PC-9 (cell line): Measurements from ENCODE around the gene DNAJB1. TPM values are rescaled to one million over a fixed set of nuclear protein-coding genes. Genes with fewer than 3 reads are reported as not detected.

ENCODE experiments used
- BruUV-seq: library from RNA; stranded (reverse); fragments of 400-500 nt; replicated peaks from 2 replicates; lab custom pipeline; 2021; lab: Mats Ljungman, UMichigan
- CTCF ChIA-PET: fragments of 300-600 bp; sonication (Branson Sonifier 250); formaldehyde crosslinking; loops from one replicate; lab custom pipeline; 2022; ENCODE audit warnings: antibody characterized with exemption; lab: Charles Lee
- POLR2A ChIA-PET: fragments of 300-600 bp; sonication (Branson Sonifier 250); formaldehyde crosslinking; loops from one replicate; lab custom pipeline; 2022; ENCODE audit warnings: antibody characterized with exemption; ENCODE audit not compliant: unreplicated experiment; lab: Charles Lee
- DNase-seq, 2 experiments: peaks; one replicate each; pipeline versions ENCODE4 v3.0.0 to v3.0.0-alpha.2; 2015 to 2022; ENCODE audit warnings: mixed read lengths in 1 of 2
- H2AFZ ChIP-seq: fragments of 200-600 bp; sonication (generic); 2 replicates; pipeline ENCODE4 v1.8.1; 2017; ENCODE audit warnings: antibody characterized with exemption
- H3F3A ChIP-seq: fragments of 200-600 bp; sonication (generic); 2 replicates; pipeline ENCODE4 v1.8.1; 2017; ENCODE audit warnings: antibody characterized with exemption, mild to moderate bottlenecking, low read depth; ENCODE audit not compliant: insufficient read depth
- H3K27ac ChIP-seq: fragments of 200-600 bp; sonication (generic); 2 replicates; pipeline ENCODE4 v1.6.1; 2016; ENCODE audit warnings: mixed run types
- H3K27me3 ChIP-seq: fragments of 200-600 bp; sonication (generic); 2 replicates; pipeline ENCODE4 v1.6.1; 2016; ENCODE audit warnings: low read depth, mixed run types; ENCODE audit not compliant: insufficient read depth
- H3K36me3 ChIP-seq: fragments of 200-600 bp; sonication (generic); 2 replicates; pipeline ENCODE4 v1.6.1; 2016; ENCODE audit warnings: low read depth, mixed run types
- H3K4me1 ChIP-seq: fragments of 200-600 bp; sonication (generic); replicated peaks from 2 replicates; pipeline ENCODE4 v1.6.1; 2016; ENCODE audit warnings: mixed run types; ENCODE audit not compliant: insufficient read depth
- H3K4me2 ChIP-seq: fragments of 200-600 bp; sonication (generic); 2 replicates; pipeline ENCODE4 v1.6.1; 2017; ENCODE audit warnings: mixed run types
- H3K4me3 ChIP-seq: fragments of 200-600 bp; sonication (generic); 2 replicates; pipeline ENCODE4 v1.6.1; 2016; ENCODE audit warnings: mixed run types
- H3K79me2 ChIP-seq: fragments of 200-600 bp; sonication (generic); 2 replicates; pipeline ENCODE4 v1.6.1; 2017; ENCODE audit warnings: low read depth, mixed run types
- H3K9me2 ChIP-seq: fragments of 200-600 bp; sonication (generic); 2 replicates; pipeline ENCODE4 v1.8.1; 2017; ENCODE audit warnings: mild to moderate bottlenecking; ENCODE audit not compliant: insufficient read depth
- H3K9me3 ChIP-seq: fragments of 200-600 bp; sonication (generic); 2 replicates; pipeline ENCODE4 v1.8.1; 2016; ENCODE audit warnings: low read depth; ENCODE audit not compliant: insufficient read depth
- H4K20me1 ChIP-seq: fragments of 200-600 bp; sonication (generic); 2 replicates; pipeline ENCODE4 v1.8.1; 2017; ENCODE audit not compliant: insufficient read depth
- EZH2 ChIP-seq: fragments of 200-600 bp; sonication (generic); IDR thresholded peaks from 2 replicates; pipeline ENCODE4 v1.8.0; 2017; ENCODE audit warnings: antibody characterized with exemption, low read depth
- intact Hi-C: fragments of 100-400 bp; cut with micrococcal nuclease; formaldehyde crosslinking; loops from one replicate; pipeline ENCODE4 v1.10.0; 2022; ENCODE audit not compliant: unreplicated experiment
- total RNA-seq: library from RNA; stranded (reverse); gene quantifications from 2 replicates; pipeline ENCODE4 v1.2.3, GENCODE V29; 2021
- TF ChIP-seq, protein P1 (sequence below): fragments of 200-600 bp; sonication (generic); conservative IDR thresholded peaks from 2 replicates; pipeline ENCODE4 v1.6.1; 2017; ENCODE audit warnings: mixed run types, antibody characterized with exemption, mild to moderate bottlenecking, moderate library complexity

The DNAJB1 gene
- total RNA-seq, 1 experiment from 2014 or later: 159 TPM

GRCh38 chr19:14550201-14550754 is 32.1 kb upstream of the DNAJB1 start:
- CTCF ChIA-PET: interaction anchor here (0.6 to 1.4 kb wide), 2 partner anchors 40 to 63 kb away, joined by 3 to 11 read pairs; no protein-coding TSS in a partner anchor
- peak; percentile 34 to 83 for DNase-seq
- BruUV-seq: no TSS peak
- H3K4me3 ChIP-seq: no peak overlapping the region
- H3K36me3 ChIP-seq: no peaks in the 10 kb centered on the region; the same call in 1 of the 2 replicates
- no peaks in the 10 kb centered on the region for H3K27me3 ChIP-seq
- TF ChIP-seq, protein P1, sequence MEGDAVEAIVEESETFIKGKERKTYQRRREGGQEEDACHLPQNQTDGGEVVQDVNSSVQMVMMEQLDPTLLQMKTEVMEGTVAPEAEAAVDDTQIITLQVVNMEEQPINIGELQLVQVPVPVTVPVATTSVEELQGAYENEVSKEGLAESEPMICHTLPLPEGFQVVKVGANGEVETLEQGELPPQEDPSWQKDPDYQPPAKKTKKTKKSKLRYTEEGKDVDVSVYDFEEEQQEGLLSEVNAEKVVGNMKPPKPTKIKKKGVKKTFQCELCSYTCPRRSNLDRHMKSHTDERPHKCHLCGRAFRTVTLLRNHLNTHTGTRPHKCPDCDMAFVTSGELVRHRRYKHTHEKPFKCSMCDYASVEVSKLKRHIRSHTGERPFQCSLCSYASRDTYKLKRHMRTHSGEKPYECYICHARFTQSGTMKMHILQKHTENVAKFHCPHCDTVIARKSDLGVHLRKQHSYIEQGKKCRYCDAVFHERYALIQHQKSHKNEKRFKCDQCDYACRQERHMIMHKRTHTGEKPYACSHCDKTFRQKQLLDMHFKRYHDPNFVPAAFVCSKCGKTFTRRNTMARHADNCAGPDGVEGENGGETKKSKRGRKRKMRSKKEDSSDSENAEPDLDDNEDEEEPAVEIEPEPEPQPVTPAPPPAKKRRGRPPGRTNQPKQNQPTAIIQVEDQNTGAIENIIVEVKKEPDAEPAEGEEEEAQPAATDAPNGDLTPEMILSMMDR: no peak
- no peak for TF ChIP-seq EZH2
- no peak overlapping the region for H2AFZ ChIP-seq
- peaks cover 23% of the 10 kb centered on the region; the same call in 1 of the 2 replicates for H3F3A ChIP-seq
- H3K9me2 ChIP-seq: no peaks in the 10 kb centered on the region
- intact Hi-C loops: loop anchor here (5.0 kb wide), 1 partner anchor 118 kb away; the partner anchor contains the start of gene PKN1
- H4K20me1 ChIP-seq: peaks cover 16% of the 10 kb centered on the region; the same call in 1 of the 2 replicates
- 0 out of 2 replicates have a peak overlapping the region, but pooled peaks have one; percentile 12 for H3K4me2 ChIP-seq
- POLR2A ChIA-PET: interaction anchor here (0.5 to 1.1 kb wide), 8 partner anchors 25 to 435 kb away, joined by 3 to 39 read pairs (median 5); partner anchors contain the start of gene GIPC1
- peaks cover 44% of the 10 kb centered on the region for H3K79me2 ChIP-seq
- no peaks in the 10 kb centered on the region for H3K9me3 ChIP-seq
- no peak overlapping the region for H3K27ac ChIP-seq
- H3K4me1 ChIP-seq: peaks cover 16% of the 10 kb centered on the region

DNA sequence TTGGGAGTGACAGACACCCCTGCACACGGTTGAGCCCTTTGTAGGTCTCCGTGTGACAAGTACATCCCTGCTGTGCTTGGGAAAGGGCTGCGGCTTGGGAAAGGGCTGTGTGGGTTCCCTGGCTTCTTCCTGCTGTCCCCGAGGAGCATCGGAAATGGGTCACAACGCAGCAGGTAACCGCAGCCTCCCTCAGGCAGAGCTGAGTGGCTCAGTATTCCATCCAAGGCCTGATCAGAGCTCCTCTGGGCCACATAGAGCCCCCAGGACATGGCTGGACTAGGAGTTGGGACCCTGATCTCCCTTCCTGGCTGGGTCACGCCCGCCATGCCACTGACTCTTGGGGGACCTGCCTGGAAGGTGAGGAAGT is 27.5 kb upstream of the DNAJB1 start:
- Histone ChIP-seq H3K4me1 (peaks cover 7% of the 10 kb centered on the region), H3K36me3 (no peaks in the 10 kb centered on the region; the same call in 1 of the 2 replicates), H3K4me3 (no peak overlapping the region), H3F3A (peaks cover 10% of the 10 kb centered on the region; the same call in 1 of the 2 replicates), H3K9me3 (no peaks in the 10 kb centered on the region), H3K4me2 (no peak overlapping the region), H3K79me2 (peaks cover 59% of the 10 kb centered on the region), H2AFZ (no peak overlapping the region), H3K9me2 (no peaks in the 10 kb centered on the region), H4K20me1 (peaks cover 29% of the 10 kb centered on the region), H3K27ac (no peak overlapping the region), H3K27me3 (no peaks in the 10 kb centered on the region)
- ChIA-PET CTCF (interaction anchor here (0.7 kb wide), 1 partner anchor 652 kb away, joined by 4 read pairs; no protein-coding TSS in a partner anchor), POLR2A (no interaction called here)
- intact Hi-C loops: no loop called here
- TF ChIP-seq, protein P1: no peak
- TF ChIP-seq EZH2: no peak
- no peak for DNase-seq
- no TSS peak for BruUV-seq

- intact Hi-C loops: no loop called here
- H4K20me1 ChIP-seq: peaks cover 28% of the 10 kb centered on the region
- H3K4me3 ChIP-seq: no peak overlapping the region
- no peaks in the 10 kb centered on the region for H3K9me2 ChIP-seq
- ChIA-PET CTCF (interaction anchor here (0.7 kb wide), 1 partner anchor 652 kb away, joined by 4 read pairs; no protein-coding TSS in a partner anchor), POLR2A (no interaction called here)
- H3F3A ChIP-seq: peaks cover 4% of the 10 kb centered on the region; the same call in 1 of the 2 replicates
- H3K9me3 ChIP-seq: no peaks in the 10 kb centered on the region
- H3K79me2 ChIP-seq: peaks cover 60% of the 10 kb centered on the region
- peaks cover 2% of the 10 kb centered on the region for H3K4me1 ChIP-seq
- no peaks in the 10 kb centered on the region; the same call in 1 of the 2 replicates for H3K36me3 ChIP-seq
- BruUV-seq: no TSS peak
- DNase-seq: no peak
- H3K27ac ChIP-seq: no peak overlapping the region
- no peak overlapping the region for H2AFZ ChIP-seq
- H3K4me2 ChIP-seq: no peak overlapping the region
- no peak for TF ChIP-seq EZH2
- TF ChIP-seq, protein P1: no peak
- H3K27me3 ChIP-seq: no peaks in the 10 kb centered on the region
These were observed 26.9 kb upstream of the DNAJB1 start for GRCh38 chr19:14544977-14545715.
